Measurements from ENCODE around the gene GINS3. TPM values are rescaled to one million over a fixed set of nuclear protein-coding genes. Genes with fewer than 3 reads are reported as not detected.

Gene GINS3
- total RNA-seq, 1 experiment from 2014 or later, result 7.3 TPM

DNA sequence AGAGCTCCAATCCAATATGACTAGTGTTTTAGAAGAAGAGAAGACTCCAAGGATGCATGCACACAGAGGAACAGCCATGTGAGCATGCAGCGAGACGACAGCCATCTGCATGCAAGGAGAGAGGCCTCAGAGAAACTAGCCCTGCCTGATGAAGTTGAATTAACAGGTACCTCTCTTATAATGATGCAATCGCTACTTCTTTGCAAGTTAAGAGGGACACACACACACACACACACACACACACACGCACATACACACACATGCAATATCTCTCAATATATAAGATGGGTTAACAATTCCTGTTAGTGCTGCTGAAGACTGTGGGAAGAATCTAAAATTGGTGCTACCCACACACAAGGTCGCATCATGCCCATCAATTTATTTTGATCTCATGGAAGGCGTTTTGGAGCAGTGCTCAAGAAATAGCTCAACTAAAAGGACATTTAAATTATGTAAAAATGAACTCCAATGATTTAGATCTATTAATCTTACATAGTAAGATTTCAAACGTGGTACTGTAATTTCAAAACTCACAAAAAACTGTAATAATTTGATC, 7.0 kb upstream of the GINS3 start:
- DNase-seq (ENCODE audit: low spot score) (no peak), ATAC-seq (no peak)
- Mint-ChIP-seq H3K4me1 (no peaks in the 10 kb centered on the region), H3K36me3 (no peaks in the 10 kb centered on the region), H3K4me3 (no peak overlapping the region), H3K27ac (no peak overlapping the region), H3K27me3 (ENCODE audit: low read depth) (peaks cover 29% of the 10 kb centered on the region), H3K9me3 (peaks cover 3% of the 10 kb centered on the region; the same call in 1 of the 2 replicates)
- ChIA-PET POLR2A (no interaction called here), CTCF (interaction anchor here (2.0 kb wide), 1 partner anchor 48 kb away, joined by 5 read pairs; no protein-coding TSS in a partner anchor)
- TF ChIP-seq ZNF121 (CRISPR knock-in tag; IDR thresholded peaks at IDR 0.05) (no peak), ZNF317 (CRISPR knock-in tag; IDR thresholded peaks at IDR 0.05; ENCODE audit: borderline replicate concordance, low read depth) (no peak), CBFB (CRISPR knock-in tag; IDR thresholded peaks at IDR 0.05; ENCODE audit: low read depth) (no peak), ETV6 (CRISPR knock-in tag; IDR thresholded peaks at IDR 0.05) (no peak), OVOL2 (CRISPR knock-in tag; IDR thresholded peaks at IDR 0.05; ENCODE audit: borderline replicate concordance) (no peak), FOXK1 (CRISPR knock-in tag; IDR thresholded peaks at IDR 0.05) (no peak), ZNF232 (CRISPR knock-in tag; IDR thresholded peaks at IDR 0.05) (no peak), FOXP1 (CRISPR knock-in tag; IDR thresholded peaks at IDR 0.05; ENCODE audit: borderline replicate concordance) (no peak), ZBTB21 (CRISPR knock-in tag; IDR thresholded peaks at IDR 0.05; ENCODE audit: borderline replicate concordance) (no peak), NFYB (CRISPR knock-in tag; conservative IDR thresholded peaks at IDR 0.05; ENCODE audit: low read depth) (no peak), SMAD3 (CRISPR knock-in tag; IDR thresholded peaks at IDR 0.05; ENCODE audit: borderline replicate concordance) (no peak)
- TF ChIP-seq, protein P1, sequence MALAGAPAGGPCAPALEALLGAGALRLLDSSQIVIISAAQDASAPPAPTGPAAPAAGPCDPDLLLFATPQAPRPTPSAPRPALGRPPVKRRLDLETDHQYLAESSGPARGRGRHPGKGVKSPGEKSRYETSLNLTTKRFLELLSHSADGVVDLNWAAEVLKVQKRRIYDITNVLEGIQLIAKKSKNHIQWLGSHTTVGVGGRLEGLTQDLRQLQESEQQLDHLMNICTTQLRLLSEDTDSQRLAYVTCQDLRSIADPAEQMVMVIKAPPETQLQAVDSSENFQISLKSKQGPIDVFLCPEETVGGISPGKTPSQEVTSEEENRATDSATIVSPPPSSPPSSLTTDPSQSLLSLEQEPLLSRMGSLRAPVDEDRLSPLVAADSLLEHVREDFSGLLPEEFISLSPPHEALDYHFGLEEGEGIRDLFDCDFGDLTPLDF (CRISPR knock-in tag; IDR thresholded peaks at IDR 0.05), result no peak
- TF ChIP-seq, protein P2, sequence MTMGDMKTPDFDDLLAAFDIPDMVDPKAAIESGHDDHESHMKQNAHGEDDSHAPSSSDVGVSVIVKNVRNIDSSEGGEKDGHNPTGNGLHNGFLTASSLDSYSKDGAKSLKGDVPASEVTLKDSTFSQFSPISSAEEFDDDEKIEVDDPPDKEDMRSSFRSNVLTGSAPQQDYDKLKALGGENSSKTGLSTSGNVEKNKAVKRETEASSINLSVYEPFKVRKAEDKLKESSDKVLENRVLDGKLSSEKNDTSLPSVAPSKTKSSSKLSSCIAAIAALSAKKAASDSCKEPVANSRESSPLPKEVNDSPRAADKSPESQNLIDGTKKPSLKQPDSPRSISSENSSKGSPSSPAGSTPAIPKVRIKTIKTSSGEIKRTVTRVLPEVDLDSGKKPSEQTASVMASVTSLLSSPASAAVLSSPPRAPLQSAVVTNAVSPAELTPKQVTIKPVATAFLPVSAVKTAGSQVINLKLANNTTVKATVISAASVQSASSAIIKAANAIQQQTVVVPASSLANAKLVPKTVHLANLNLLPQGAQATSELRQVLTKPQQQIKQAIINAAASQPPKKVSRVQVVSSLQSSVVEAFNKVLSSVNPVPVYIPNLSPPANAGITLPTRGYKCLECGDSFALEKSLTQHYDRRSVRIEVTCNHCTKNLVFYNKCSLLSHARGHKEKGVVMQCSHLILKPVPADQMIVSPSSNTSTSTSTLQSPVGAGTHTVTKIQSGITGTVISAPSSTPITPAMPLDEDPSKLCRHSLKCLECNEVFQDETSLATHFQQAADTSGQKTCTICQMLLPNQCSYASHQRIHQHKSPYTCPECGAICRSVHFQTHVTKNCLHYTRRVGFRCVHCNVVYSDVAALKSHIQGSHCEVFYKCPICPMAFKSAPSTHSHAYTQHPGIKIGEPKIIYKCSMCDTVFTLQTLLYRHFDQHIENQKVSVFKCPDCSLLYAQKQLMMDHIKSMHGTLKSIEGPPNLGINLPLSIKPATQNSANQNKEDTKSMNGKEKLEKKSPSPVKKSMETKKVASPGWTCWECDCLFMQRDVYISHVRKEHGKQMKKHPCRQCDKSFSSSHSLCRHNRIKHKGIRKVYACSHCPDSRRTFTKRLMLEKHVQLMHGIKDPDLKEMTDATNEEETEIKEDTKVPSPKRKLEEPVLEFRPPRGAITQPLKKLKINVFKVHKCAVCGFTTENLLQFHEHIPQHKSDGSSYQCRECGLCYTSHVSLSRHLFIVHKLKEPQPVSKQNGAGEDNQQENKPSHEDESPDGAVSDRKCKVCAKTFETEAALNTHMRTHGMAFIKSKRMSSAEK (CRISPR knock-in tag; IDR thresholded peaks at IDR 0.05; ENCODE audit: borderline replicate concordance), result no peak

DNA sequence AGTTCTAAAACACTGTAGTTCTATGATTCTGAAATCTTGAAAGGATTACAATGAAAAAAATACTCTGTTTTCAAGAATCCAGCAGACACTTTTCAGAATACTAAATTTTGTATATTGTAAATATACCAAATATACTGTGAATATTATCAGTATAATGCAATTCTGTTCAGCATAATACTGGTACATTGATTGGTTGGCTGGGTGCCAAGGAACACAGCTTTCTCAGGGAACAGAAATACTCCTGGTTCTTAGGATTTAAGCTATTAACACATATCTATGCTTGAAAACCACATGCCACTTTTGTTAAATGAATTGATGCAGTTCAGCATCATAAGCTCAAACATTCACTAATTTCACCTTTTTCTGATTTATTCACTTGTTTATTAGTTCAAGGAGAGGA, 2.5 kb upstream of the GINS3 start:
- ChIA-PET POLR2A (no interaction called here), CTCF (no interaction called here)
- no peak overlapping the region for H3K4me3 Mint-ChIP-seq

More for the DNA sequence above, 2.5 kb upstream of the GINS3 start:
- Mint-ChIP-seq H3K27ac (no peak overlapping the region), H3K9me3 (peaks cover 11% of the 10 kb centered on the region; the same call in 1 of the 2 replicates), H3K27me3 (ENCODE audit: low read depth) (peaks cover 38% of the 10 kb centered on the region), H3K36me3 (peaks cover 8% of the 10 kb centered on the region), H3K4me1 (peaks cover 3% of the 10 kb centered on the region; the same call in 1 of the 2 replicates)
- no peak for TF ChIP-seq HMGA2 (CRISPR knock-in tag; IDR thresholded peaks at IDR 0.05)
- TF ChIP-seq ZNF396 (CRISPR knock-in tag; IDR thresholded peaks at IDR 0.05; ENCODE audit: borderline replicate concordance), result no peak
- TF ChIP-seq, protein P3, sequence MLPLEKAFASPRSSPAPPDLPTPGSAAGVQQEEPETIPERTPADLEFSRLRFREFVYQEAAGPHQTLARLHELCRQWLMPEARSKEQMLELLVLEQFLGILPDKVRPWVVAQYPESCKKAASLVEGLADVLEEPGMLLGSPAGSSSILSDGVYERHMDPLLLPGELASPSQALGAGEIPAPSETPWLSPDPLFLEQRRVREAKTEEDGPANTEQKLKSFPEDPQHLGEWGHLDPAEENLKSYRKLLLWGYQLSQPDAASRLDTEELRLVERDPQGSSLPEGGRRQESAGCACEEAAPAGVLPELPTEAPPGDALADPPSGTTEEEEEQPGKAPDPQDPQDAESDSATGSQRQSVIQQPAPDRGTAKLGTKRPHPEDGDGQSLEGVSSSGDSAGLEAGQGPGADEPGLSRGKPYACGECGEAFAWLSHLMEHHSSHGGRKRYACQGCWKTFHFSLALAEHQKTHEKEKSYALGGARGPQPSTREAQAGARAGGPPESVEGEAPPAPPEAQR (CRISPR knock-in tag; IDR thresholded peaks at IDR 0.05), result no peak
- TF ChIP-seq, protein P4, sequence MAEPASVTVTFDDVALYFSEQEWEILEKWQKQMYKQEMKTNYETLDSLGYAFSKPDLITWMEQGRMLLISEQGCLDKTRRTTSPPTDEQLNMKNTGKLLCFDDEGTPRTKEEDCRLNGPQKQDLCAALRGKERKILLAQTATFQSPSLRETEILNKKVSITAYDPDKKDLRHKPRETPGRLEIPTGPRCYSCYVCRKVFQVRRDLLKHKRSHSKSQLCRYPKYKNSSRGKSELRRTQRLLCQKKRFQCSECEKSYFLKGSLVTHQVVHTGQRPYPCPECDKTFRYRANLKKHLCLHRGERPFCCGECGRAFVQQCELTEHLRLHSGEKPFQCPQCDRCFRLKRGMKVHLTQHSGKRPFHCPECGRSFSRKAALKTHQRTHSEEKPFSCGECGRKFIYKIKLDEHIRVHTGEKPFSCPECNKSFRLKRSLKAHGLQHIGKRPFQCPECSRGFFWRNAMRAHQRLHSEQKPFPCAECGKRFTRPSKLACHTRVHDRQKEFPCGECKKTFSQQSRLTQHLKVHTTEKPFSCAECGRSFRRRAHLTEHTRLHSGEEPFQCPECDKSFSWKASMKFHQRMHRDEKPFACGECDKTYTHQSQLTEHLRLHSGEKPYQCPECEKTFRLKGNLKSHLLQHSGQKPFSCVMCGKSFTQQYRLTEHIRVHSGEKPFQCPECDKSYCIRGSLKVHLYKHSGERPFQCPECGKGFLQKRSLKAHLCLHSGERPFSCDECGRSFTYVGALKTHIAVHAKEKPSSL (CRISPR knock-in tag; conservative IDR thresholded peaks at IDR 0.05), result no peak
- no peak for TF ChIP-seq MYBL2 (CRISPR knock-in tag; IDR thresholded peaks at IDR 0.05)
- TF ChIP-seq, protein P5, sequence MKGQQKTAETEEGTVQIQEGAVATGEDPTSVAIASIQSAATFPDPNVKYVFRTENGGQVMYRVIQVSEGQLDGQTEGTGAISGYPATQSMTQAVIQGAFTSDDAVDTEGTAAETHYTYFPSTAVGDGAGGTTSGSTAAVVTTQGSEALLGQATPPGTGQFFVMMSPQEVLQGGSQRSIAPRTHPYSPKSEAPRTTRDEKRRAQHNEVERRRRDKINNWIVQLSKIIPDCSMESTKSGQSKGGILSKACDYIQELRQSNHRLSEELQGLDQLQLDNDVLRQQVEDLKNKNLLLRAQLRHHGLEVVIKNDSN (CRISPR knock-in tag; IDR thresholded peaks at IDR 0.05), result no peak
- TF ChIP-seq MXD4 (CRISPR knock-in tag; IDR thresholded peaks at IDR 0.05; ENCODE audit: borderline replicate concordance), result no peak
- no peak for ATAC-seq
- DNase-seq (ENCODE audit: low spot score), result no peak
